ENCODE results near the gene ATP13A3.

Gene ATP13A3

DNA sequence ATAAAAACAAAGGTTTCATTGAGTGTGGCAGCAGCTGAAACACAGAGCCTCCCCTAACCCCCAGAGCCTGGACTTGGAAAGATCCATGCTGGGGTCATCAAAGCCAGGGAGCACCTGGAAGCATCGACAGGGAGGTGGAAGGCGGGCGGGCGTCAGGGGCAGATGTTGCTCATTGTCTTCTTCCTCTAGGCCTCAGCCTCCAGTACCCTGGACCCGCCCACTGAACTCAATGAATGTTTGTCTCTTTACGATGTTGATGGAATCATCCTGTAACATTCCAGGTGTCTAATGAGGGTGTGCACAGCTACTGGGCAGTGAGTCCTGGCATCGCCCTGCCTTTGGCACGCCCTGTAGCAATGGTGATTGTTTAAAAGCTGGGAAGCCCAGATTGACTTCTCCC, 97.5 kb downstream of the ATP13A3 start:
- Histone ChIP-seq H2BK15ac (ENCODE audit: low read length) (no peak overlapping the region), H2AK5ac (ENCODE audit: low read depth, low read length) (no peak overlapping the region), H3K23ac (ENCODE audit: low read depth, low read length, poor library complexity) (no peak overlapping the region), H3K9ac (ENCODE audit: low read depth, low read length, poor library complexity) (no peak overlapping the region), H3K18ac (ENCODE audit: low read length) (no peak overlapping the region), H3K9me3 (replicated peaks in 1 of 2; ENCODE audit: control insufficient read depth in 2 of 2, insufficient read depth in 1 of 2, low read depth in 1 of 2, low read length in 2 of 2) (peaks cover 2 to 5% of the 10 kb centered on the region in 2 donors), H3K27me3 (ENCODE audit: control insufficient read depth in 3 of 3, insufficient read depth in 3 of 3, low read depth in 1 of 3, low read length in 3 of 3) (no peaks in the 10 kb centered on the region), H2BK12ac (ENCODE audit: low read length) (no peak overlapping the region), H3K79me1 (ENCODE audit: low read depth, low read length) (no peaks in the 10 kb centered on the region), H3K4me3 (ENCODE audit: low read length in 2 of 2) (no peak overlapping the region), H3K4ac (ENCODE audit: low read length) (no peak overlapping the region), H3K4me2 (ENCODE audit: insufficient read depth, low read length, poor library complexity, severe bottlenecking) (no peak overlapping the region), H3K4me1 (ENCODE audit: control insufficient read depth in 2 of 2, insufficient read depth in 1 of 2, low read depth in 1 of 2, low read length in 2 of 2) (peaks cover under 1 to 3% of the 10 kb centered on the region in 2 donors), H4K91ac (ENCODE audit: low read depth, low read length, poor library complexity) (no peak overlapping the region), H2BK120ac (ENCODE audit: low read depth, low read length) (no peak overlapping the region), H3K36me3 (replicated peaks in 1 of 2; ENCODE audit: control insufficient read depth in 2 of 2, insufficient read depth in 2 of 2, low read length in 2 of 2) (no peaks in the 10 kb centered on the region), H3K14ac (ENCODE audit: low read length) (no peak overlapping the region), H4K8ac (ENCODE audit: low read depth, low read length) (no peak overlapping the region), H3K27ac (replicated peaks; ENCODE audit: low read length) (no peak overlapping the region), H2BK5ac (ENCODE audit: low read length) (no peak overlapping the region), H2AFZ (ENCODE audit: low read length) (no peak overlapping the region)
- no CpG with 5 or more reads among the region's 8 CpGs for WGBS, 2 donors (ENCODE audit: extremely low coverage in 2 of 2, insufficient read length in 2 of 2, insufficient replicate concordance in 1 of 2)
- DNase-seq (ENCODE audit: low spot score) = no peak

DNA sequence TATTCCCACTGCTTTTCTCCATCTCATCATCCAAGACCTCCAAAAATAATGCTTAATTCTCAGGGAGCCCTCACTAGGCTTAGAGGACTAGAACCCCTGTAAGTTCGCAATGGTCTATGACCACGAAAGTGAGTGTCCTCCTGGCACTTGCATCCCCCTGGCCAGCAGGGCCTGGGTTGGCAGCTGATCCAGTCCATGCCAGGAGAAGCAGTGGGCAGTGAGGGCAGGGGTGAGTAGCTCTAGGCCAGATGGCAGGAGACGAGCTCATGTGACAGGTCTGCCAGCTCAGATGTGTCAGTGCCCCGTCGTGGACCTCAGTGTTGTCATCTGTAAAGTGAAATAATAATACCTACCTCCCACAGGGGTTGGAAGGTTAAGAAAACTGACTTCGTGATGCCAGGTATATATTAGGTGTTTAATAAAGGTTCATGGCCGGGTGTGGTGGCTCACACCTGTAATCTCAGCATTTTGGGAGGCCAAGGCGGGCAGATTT, 98.8 kb downstream of the ATP13A3 start:
- H3K4me1 ChIP-seq (ENCODE audit: control insufficient read depth in 2 of 2, insufficient read depth in 1 of 2, low read depth in 1 of 2, low read length in 2 of 2) = peaks cover 2 to 12% of the 10 kb centered on the region in 2 donors
- no peak overlapping the region for H4K91ac ChIP-seq (ENCODE audit: low read depth, low read length, poor library complexity)
- no peak overlapping the region for H2BK120ac ChIP-seq (ENCODE audit: low read depth, low read length)
- H3K36me3 ChIP-seq (replicated peaks in 1 of 2; ENCODE audit: control insufficient read depth in 2 of 2, insufficient read depth in 2 of 2, low read length in 2 of 2) = no peaks in the 10 kb centered on the region
- H3K18ac ChIP-seq (ENCODE audit: low read length) = peak overlapping the region; percentile 52
- no CpG with 5 or more reads among the region's 8 CpGs for WGBS, 2 donors (ENCODE audit: extremely low coverage in 2 of 2, insufficient read length in 2 of 2, insufficient replicate concordance in 1 of 2)
- no peaks in the 10 kb centered on the region for H3K79me1 ChIP-seq (ENCODE audit: low read depth, low read length)
- no peak overlapping the region for H3K4ac ChIP-seq (ENCODE audit: low read length)
- H2BK15ac ChIP-seq (ENCODE audit: low read length) = no peak overlapping the region
- no peak overlapping the region for H2BK12ac ChIP-seq (ENCODE audit: low read length)
- H3K14ac ChIP-seq (ENCODE audit: low read length) = no peak overlapping the region
- no peak overlapping the region for H2AFZ ChIP-seq (ENCODE audit: low read length)
- no peak overlapping the region for H3K4me2 ChIP-seq (ENCODE audit: insufficient read depth, low read length, poor library complexity, severe bottlenecking)
- H3K27me3 ChIP-seq (ENCODE audit: control insufficient read depth in 3 of 3, insufficient read depth in 3 of 3, low read depth in 1 of 3, low read length in 3 of 3) = no peaks in the 10 kb centered on the region
- no peak overlapping the region for H3K4me3 ChIP-seq (ENCODE audit: low read length in 2 of 2)
- no peak overlapping the region for H3K27ac ChIP-seq (replicated peaks; ENCODE audit: low read length)
- H2BK5ac ChIP-seq (ENCODE audit: low read length) = no peak overlapping the region
- no peak overlapping the region for H3K9ac ChIP-seq (ENCODE audit: low read depth, low read length, poor library complexity)
- H3K9me3 ChIP-seq (replicated peaks in 1 of 2; ENCODE audit: control insufficient read depth in 2 of 2, insufficient read depth in 1 of 2, low read depth in 1 of 2, low read length in 2 of 2) = peaks cover 2 to 5% of the 10 kb centered on the region in 2 donors
- H3K23ac ChIP-seq (ENCODE audit: low read depth, low read length, poor library complexity) = peak overlapping the region; percentile 90
- DNase-seq (ENCODE audit: low spot score) = no peak
- peak overlapping the region; percentile 73 for H2AK5ac ChIP-seq (ENCODE audit: low read depth, low read length)
- no peak overlapping the region for H4K8ac ChIP-seq (ENCODE audit: low read depth, low read length)

DNA sequence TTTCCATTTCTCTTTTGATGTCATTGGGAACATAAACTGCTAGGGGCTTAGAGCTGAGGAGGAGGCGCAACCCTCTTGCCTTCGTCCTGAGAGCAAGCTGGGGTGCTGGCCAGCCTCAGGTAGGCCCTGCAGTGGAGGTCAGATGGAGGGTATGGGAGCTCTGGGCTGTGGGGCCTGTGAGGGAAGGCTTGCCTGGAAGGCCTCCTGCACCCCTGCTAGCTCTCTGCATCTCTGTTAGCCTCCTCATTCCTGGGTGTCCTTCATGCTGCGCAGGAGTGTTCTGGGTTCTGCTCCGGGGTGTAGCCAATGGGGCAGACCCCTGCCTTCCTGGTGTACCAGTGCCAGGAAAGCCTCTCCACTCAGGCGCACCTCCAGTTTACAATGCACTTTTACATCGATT, 99.5 kb downstream of the ATP13A3 start:
- Histone ChIP-seq H3K9ac (ENCODE audit: low read depth, low read length, poor library complexity) (no peak overlapping the region), H3K9me3 (replicated peaks in 1 of 2; ENCODE audit: control insufficient read depth in 2 of 2, insufficient read depth in 1 of 2, low read depth in 1 of 2, low read length in 2 of 2) (peaks cover 2 to 5% of the 10 kb centered on the region in 2 donors), H4K8ac (ENCODE audit: low read depth, low read length) (no peak overlapping the region), H3K4me3 (ENCODE audit: low read length in 2 of 2) (peak overlapping the region in 1 of 2 donors; percentile 52), H3K79me1 (ENCODE audit: low read depth, low read length) (no peaks in the 10 kb centered on the region), H3K4me1 (ENCODE audit: control insufficient read depth in 2 of 2, insufficient read depth in 1 of 2, low read depth in 1 of 2, low read length in 2 of 2) (peaks cover 4 to 18% of the 10 kb centered on the region in 2 donors), H4K91ac (ENCODE audit: low read depth, low read length, poor library complexity) (no peak overlapping the region), H3K23ac (ENCODE audit: low read depth, low read length, poor library complexity) (no peak overlapping the region), H3K4me2 (ENCODE audit: insufficient read depth, low read length, poor library complexity, severe bottlenecking) (no peak overlapping the region), H2AFZ (ENCODE audit: low read length) (no peak overlapping the region), H2BK5ac (ENCODE audit: low read length) (no peak overlapping the region), H2BK12ac (ENCODE audit: low read length) (no peak overlapping the region), H3K27me3 (ENCODE audit: control insufficient read depth in 3 of 3, insufficient read depth in 3 of 3, low read depth in 1 of 3, low read length in 3 of 3) (no peaks in the 10 kb centered on the region), H3K18ac (ENCODE audit: low read length) (peak overlapping the region; percentile 64), H2AK5ac (ENCODE audit: low read depth, low read length) (peak overlapping the region; percentile 21), H3K14ac (ENCODE audit: low read length) (no peak overlapping the region), H2BK120ac (ENCODE audit: low read depth, low read length) (no peak overlapping the region), H3K4ac (ENCODE audit: low read length) (no peak overlapping the region), H3K36me3 (replicated peaks in 1 of 2; ENCODE audit: control insufficient read depth in 2 of 2, insufficient read depth in 2 of 2, low read length in 2 of 2) (no peaks in the 10 kb centered on the region), H2BK15ac (ENCODE audit: low read length) (peak overlapping the region; percentile 55), H3K27ac (replicated peaks; ENCODE audit: low read length) (no peak overlapping the region)
- WGBS, 2 donors (ENCODE audit: extremely low coverage in 2 of 2, insufficient read length in 2 of 2, insufficient replicate concordance in 1 of 2) = no CpG with 5 or more reads among the region's 6 CpGs
- no peak for DNase-seq (ENCODE audit: low spot score)

DNA sequence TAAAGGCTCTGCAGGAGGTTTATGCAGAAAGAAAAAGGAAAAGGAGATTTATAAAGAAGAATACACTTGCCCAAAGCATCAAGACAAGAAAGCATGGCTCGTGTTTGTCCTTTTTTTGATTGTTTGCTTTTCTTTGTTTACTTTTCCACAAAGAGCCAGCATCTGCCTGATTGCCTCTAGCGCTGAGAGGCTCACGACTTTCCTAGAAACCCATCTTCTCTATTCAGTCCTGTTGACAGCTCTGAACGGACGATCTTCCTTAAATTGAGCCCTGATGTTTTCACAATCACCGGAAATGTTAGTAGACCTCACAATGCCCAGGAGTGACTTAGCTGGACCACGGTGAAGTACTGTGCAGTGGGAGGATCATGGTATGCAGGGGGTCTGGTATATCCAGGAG, 100.2 kb downstream of the ATP13A3 start:
- peaks cover 2 to 5% of the 10 kb centered on the region in 2 donors for H3K9me3 ChIP-seq (replicated peaks in 1 of 2; ENCODE audit: control insufficient read depth in 2 of 2, insufficient read depth in 1 of 2, low read depth in 1 of 2, low read length in 2 of 2)
- no peak overlapping the region for H4K8ac ChIP-seq (ENCODE audit: low read depth, low read length)
- H3K9ac ChIP-seq (ENCODE audit: low read depth, low read length, poor library complexity) = no peak overlapping the region
- H3K36me3 ChIP-seq (replicated peaks in 1 of 2; ENCODE audit: control insufficient read depth in 2 of 2, insufficient read depth in 2 of 2, low read length in 2 of 2) = no peaks in the 10 kb centered on the region
- H3K18ac ChIP-seq (ENCODE audit: low read length) = no peak overlapping the region
- H3K79me1 ChIP-seq (ENCODE audit: low read depth, low read length) = no peaks in the 10 kb centered on the region
- no peak overlapping the region for H3K4ac ChIP-seq (ENCODE audit: low read length)
- no peak overlapping the region for H2BK5ac ChIP-seq (ENCODE audit: low read length)
- no peak overlapping the region for H3K4me3 ChIP-seq (ENCODE audit: low read length in 2 of 2)
- no peaks in the 10 kb centered on the region for H3K27me3 ChIP-seq (ENCODE audit: control insufficient read depth in 3 of 3, insufficient read depth in 3 of 3, low read depth in 1 of 3, low read length in 3 of 3)
- H3K4me2 ChIP-seq (ENCODE audit: insufficient read depth, low read length, poor library complexity, severe bottlenecking) = no peak overlapping the region
- H2AFZ ChIP-seq (ENCODE audit: low read length) = peak overlapping the region; percentile 30
- H3K14ac ChIP-seq (ENCODE audit: low read length) = no peak overlapping the region
- H4K91ac ChIP-seq (ENCODE audit: low read depth, low read length, poor library complexity) = no peak overlapping the region
- no peak for DNase-seq (ENCODE audit: low spot score)
- H3K23ac ChIP-seq (ENCODE audit: low read depth, low read length, poor library complexity) = no peak overlapping the region
- peaks cover 6 to 20% of the 10 kb centered on the region in 2 donors for H3K4me1 ChIP-seq (ENCODE audit: control insufficient read depth in 2 of 2, insufficient read depth in 1 of 2, low read depth in 1 of 2, low read length in 2 of 2)
- no peak overlapping the region for H2BK15ac ChIP-seq (ENCODE audit: low read length)
- H2BK12ac ChIP-seq (ENCODE audit: low read length) = no peak overlapping the region
- no peak overlapping the region for H2BK120ac ChIP-seq (ENCODE audit: low read depth, low read length)
- WGBS, 2 donors (ENCODE audit: extremely low coverage in 2 of 2, insufficient read length in 2 of 2, insufficient replicate concordance in 1 of 2) = no CpG with 5 or more reads among the region's 7 CpGs
- no peak overlapping the region for H2AK5ac ChIP-seq (ENCODE audit: low read depth, low read length)
- no peak overlapping the region for H3K27ac ChIP-seq (replicated peaks; ENCODE audit: low read length)

Data from neuronal stem cell (in vitro differentiated cells).